Measurements from ENCODE around the gene PADI6.

- TF ChIP-seq, protein P1, sequence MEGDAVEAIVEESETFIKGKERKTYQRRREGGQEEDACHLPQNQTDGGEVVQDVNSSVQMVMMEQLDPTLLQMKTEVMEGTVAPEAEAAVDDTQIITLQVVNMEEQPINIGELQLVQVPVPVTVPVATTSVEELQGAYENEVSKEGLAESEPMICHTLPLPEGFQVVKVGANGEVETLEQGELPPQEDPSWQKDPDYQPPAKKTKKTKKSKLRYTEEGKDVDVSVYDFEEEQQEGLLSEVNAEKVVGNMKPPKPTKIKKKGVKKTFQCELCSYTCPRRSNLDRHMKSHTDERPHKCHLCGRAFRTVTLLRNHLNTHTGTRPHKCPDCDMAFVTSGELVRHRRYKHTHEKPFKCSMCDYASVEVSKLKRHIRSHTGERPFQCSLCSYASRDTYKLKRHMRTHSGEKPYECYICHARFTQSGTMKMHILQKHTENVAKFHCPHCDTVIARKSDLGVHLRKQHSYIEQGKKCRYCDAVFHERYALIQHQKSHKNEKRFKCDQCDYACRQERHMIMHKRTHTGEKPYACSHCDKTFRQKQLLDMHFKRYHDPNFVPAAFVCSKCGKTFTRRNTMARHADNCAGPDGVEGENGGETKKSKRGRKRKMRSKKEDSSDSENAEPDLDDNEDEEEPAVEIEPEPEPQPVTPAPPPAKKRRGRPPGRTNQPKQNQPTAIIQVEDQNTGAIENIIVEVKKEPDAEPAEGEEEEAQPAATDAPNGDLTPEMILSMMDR (IDR thresholded peaks at IDR 0.05; ENCODE audit: low read depth, low read length): no peak
- no peak for TF ChIP-seq EZH2phosphoT487 (IDR thresholded peaks at IDR 0.05; ENCODE audit: low read depth)
These were observed 69.4 kb downstream of the PADI6 start for GRCh38 chr1:17441265-17441992.

Measured in OCI-LY3 (cell line).